Heart right ventricle (tissue), 16 donors: ENCODE results near the gene HIVEP3. TPM values are rescaled to one million over a fixed set of nuclear protein-coding genes. Genes with fewer than 3 reads are reported as not detected.

Source experiments
- ATAC-seq, 8 donors: fragments of 200-7000 bp; cut with Tn5 transposase; one replicate each; pipeline ENCODE4 v1.9.1; 2020; ENCODE audit warnings: mild to moderate bottlenecking in 8 of 8, moderate library complexity in 8 of 8, moderate number of reproducible peaks in 1 of 8
- DNase-seq, 2 donors: peaks; one replicate each; pipeline ENCODE4 v3.0.0-alpha.2; 2020
- H3K27ac ChIP-seq, 10 donors: fragments of 200-600 bp; sonication (generic) in 2 of 10; one replicate each; pipeline versions ENCODE4 v1.5.0 to v1.8.0; 2020 to 2022; ENCODE audit warnings: mild to moderate bottlenecking in 3 of 10
- H3K27me3 ChIP-seq, 7 donors: fragments of 200-600 bp; one replicate each; pipeline ENCODE4 v1.8.0; 2021 to 2022; ENCODE audit warnings: mild to moderate bottlenecking in 2 of 7
- H3K36me3 ChIP-seq, 9 donors: fragments of 200-600 bp; sonication (generic) in 1 of 9; one replicate each; pipeline versions ENCODE4 v1.5.0 to v1.8.0; 2020 to 2022; ENCODE audit warnings: mild to moderate bottlenecking in 2 of 9
- H3K4me1 ChIP-seq, 9 donors: fragments of 200-600 bp; sonication (generic) in 1 of 9; one replicate each; pipeline versions ENCODE4 v1.5.0 to v1.8.0; 2020 to 2022; ENCODE audit warnings: mild to moderate bottlenecking in 4 of 9
- H3K4me3 ChIP-seq, 10 donors: fragments of 200-600 bp; sonication (generic) in 2 of 10; one replicate each; pipeline versions ENCODE4 v1.5.0 to v1.8.0; 2020 to 2022; ENCODE audit warnings: mild to moderate bottlenecking in 7 of 10, moderate library complexity in 2 of 10
- H3K9me3 ChIP-seq, 11 donors: fragments of 200-600 bp in 10 of 11; sonication (generic) in 2 of 11; one replicate each; pipeline versions ENCODE4 v1.5.0 to v1.8.0; 2013 to 2022; ENCODE audit warnings: mild to moderate bottlenecking in 2 of 11, control low read depth in 1 of 11, moderate library complexity in 1 of 11
- CTCF ChIP-seq, 9 donors: fragments of 200-600 bp; sonication (generic) in 2 of 9; IDR thresholded peaks; one replicate each; pipeline versions ENCODE4 v1.5.0 to v1.8.0; 2021 to 2022; ENCODE audit warnings: antibody characterized with exemption in 9 of 9, mild to moderate bottlenecking in 5 of 9, moderate library complexity in 1 of 9
- WGBS, 2 donors: extraction: QIAGEN DNeasy Blood & Tissue Kit; methylation state at CpG; one replicate each; pipeline ENCODE4 v1.1.7; 2013; ENCODE audit warnings: inconsistent platforms in 1 of 2; 5-methylcytosine and 5-hydroxymethylcytosine counted together
- intact Hi-C, 10 donors: fragments of 100-400 bp; cut with DNase I; formaldehyde crosslinking; loops; one replicate each; pipeline versions ENCODE4 v1.11.1 to v1.14.2; 2022
- polyA plus RNA-seq, 2 donors: library from polyadenylated mRNA; stranded (reverse); fragments of 200-250 nt; gene quantifications; one replicate each; pipeline ENCODE4 v1.2.3, GENCODE V29; 2013
- total RNA-seq, 10 donors: library from RNA; stranded (reverse); fragmentation: NEBNext Ultra II Directional in 3 of 10; extraction: Animal tissue kit (Norgen Biotek cat#: 25700) in 3 of 10; gene quantifications; one replicate each; pipeline versions ENCODE4 v1.2.1 to v1.2.4, GENCODE V29; 2021 to 2023
- donor health status: Arrhythmogenic right ventricular cardiomyopathy.
- donor health status: ischemic (EF 13 %, LVEDD 7.1; RV severe dilation, severe dysfunction).
- donor health status: healthy with polysubstance abuse.
- donor health status: DM: no; HTN: yes; CAD: no.
- donor health status: DM: no; HTN: no; CAD: no.
- donor health status: ischemic (EF 25% LVEDD 6.9; RV normal size, moderate dysfunction).
- donor health status: ischemic (EF 25% LVEDD 5.7; RV mildly dilated, moderate dysfunction).
- donor health status: healthy.
- donor health status: DM: yes; HTN: yes; CAD: no.
- donor health status: Ischemic cardiomyopathy.
- donor health status: ischemic (EF 35%, LVEDD 5.7; RV mildly dilated, moderate dysfunction).
- donor health status: nonischemic (EF 11% LVEDD 7.7; RV severe dilation, severe dysfunction).
- donor health status: DM: yes; HTN: yes; CAD: no.
- donor health status: PGD.
- donor health status: ischemic (EF 29% LVEDD 5.4; RV normal size, mild dysfunction).
- donor health status: nonischemic (EF 23%, LVEDD 6.1; RV moderate dilation, normal function).

Gene HIVEP3
- total and polyA plus RNA-seq, 12 donors, result 2.6 to 7.5 (median 5.2) TPM

DNA sequence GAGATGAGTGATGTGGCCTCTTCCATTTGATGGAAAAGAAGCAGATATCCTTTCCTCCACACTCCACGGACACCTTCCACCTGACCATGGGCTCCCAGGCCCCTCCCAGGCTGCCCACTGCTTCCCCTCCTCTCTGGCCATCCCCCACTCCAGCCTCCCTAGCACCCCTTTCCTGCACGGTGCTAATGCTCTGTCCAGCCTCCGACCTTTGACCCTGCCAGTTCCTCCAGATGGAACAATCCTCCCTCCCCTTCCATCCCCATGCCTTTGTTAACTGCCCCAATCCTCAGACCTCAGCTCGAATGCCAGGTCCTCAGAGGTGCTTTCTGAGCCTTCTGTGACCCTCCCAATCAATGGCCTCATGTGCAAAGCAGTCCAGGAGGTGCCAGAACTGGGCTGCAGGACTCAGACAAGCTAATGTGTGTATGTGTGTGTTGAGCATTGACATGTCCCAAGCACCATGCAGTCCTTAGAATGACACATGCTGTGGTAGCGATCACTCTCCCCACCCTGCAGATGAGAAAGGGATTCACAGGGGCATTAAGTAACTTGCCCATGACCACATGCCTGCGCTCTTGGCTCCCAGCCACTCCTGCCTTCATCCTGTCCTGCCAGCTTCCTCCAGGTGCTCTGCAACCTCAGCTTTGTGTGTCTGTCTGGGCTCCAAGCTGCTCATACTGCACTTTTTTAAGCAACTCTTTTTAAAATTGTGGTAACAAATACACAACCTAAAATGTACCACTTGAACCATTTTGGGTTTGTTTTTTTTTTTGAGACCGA, 370.8 kb downstream of the HIVEP3 start:
- WGBS, 2 donors, result 82 to 83% methylated on average over 7 of the region's 7 CpGs
- TF ChIP-seq CTCF (IDR thresholded peaks at IDR 0.05), result no peak
- DNase-seq (no peak), ATAC-seq (no peak)
- intact Hi-C loops, result no loop called here
- Histone ChIP-seq H3K4me3 (no peak overlapping the region), H3K9me3 (peaks cover 0 to 3% (median 0%) of the 10 kb centered on the region in 11 donors), H3K36me3 (peaks cover 0 to 3% (median 0%) of the 10 kb centered on the region in 9 donors), H3K27me3 (no peaks in the 10 kb centered on the region), H3K4me1 (peaks cover 0 to 8% (median 0%) of the 10 kb centered on the region in 9 donors), H3K27ac (no peak overlapping the region)

GRCh38 chr1:41547336-41547735, 371.4 kb downstream of the HIVEP3 start:
- Histone ChIP-seq H3K36me3 (peaks cover 0 to 3% (median 0%) of the 10 kb centered on the region in 9 donors), H3K9me3 (peaks cover 0 to 3% (median 0%) of the 10 kb centered on the region in 11 donors), H3K27ac (no peak overlapping the region), H3K27me3 (no peaks in the 10 kb centered on the region), H3K4me3 (no peak overlapping the region), H3K4me1 (peaks cover 0 to 8% (median 0%) of the 10 kb centered on the region in 9 donors)
- DNase-seq, result no peak
- 78 to 88% methylated on average over 6 of the region's 6 CpGs for WGBS, 2 donors
- ATAC-seq, result no peak
- intact Hi-C loops, result no loop called here
- no peak for TF ChIP-seq CTCF (IDR thresholded peaks at IDR 0.05)

DNA sequence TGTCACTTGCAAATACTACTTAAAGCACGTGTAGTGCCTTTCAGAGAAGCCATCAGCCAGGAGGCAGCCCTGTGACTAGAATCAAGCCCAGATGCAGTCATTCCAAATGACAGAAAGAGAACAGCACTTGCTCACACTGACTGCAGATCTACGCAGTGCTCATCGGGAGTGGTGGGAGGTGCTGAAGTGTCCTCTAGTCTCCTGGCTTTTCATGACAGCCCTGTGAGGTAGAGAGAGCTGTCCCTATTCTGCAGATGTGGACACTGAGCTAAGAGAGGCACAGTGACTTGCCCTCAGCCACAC, 371.9 kb downstream of the HIVEP3 start:
- ATAC-seq (peak in 2 of 8 donors; percentile 24 to 36), DNase-seq (no peak)
- WGBS, 2 donors, result 61 to 66% methylated on average over 3 of the region's 3 CpGs
- peaks cover 0 to 7% (median 0%) of the 10 kb centered on the region in 9 donors for H3K36me3 ChIP-seq
- intact Hi-C loops, result no loop called here
- H3K27me3 ChIP-seq, result no peaks in the 10 kb centered on the region
- no peak overlapping the region for H3K27ac ChIP-seq
- no peak overlapping the region for H3K4me3 ChIP-seq
- H3K4me1 ChIP-seq, result peaks cover 0 to 9% (median 0%) of the 10 kb centered on the region in 9 donors
- peaks cover 0 to 3% (median 0%) of the 10 kb centered on the region in 11 donors for H3K9me3 ChIP-seq
- no peak for TF ChIP-seq CTCF (IDR thresholded peaks at IDR 0.05)

GRCh38 chr1:41545996-41546832, 372.5 kb downstream of the HIVEP3 start:
- intact Hi-C loops, result no loop called here
- Histone ChIP-seq H3K36me3 (peaks cover 0 to 7% (median 0%) of the 10 kb centered on the region in 9 donors), H3K27me3 (no peaks in the 10 kb centered on the region), H3K4me3 (no peak overlapping the region), H3K27ac (no peak overlapping the region), H3K4me1 (peaks cover 0 to 14% (median 4%) of the 10 kb centered on the region in 9 donors), H3K9me3 (peaks cover 0 to 3% (median 0%) of the 10 kb centered on the region in 11 donors)
- ATAC-seq (peak in 5 of 8 donors; percentile 9 to 54 (median 20)), DNase-seq (no peak)
- 84 to 87% methylated on average over 8 of the region's 8 CpGs for WGBS, 2 donors
- TF ChIP-seq CTCF (IDR thresholded peaks at IDR 0.05), result no peak
